WTC11 (cell line): ENCODE data around the gene EIF4E1B. TPM values are rescaled to one million over a fixed set of nuclear protein-coding genes. Genes with fewer than 3 reads are reported as not detected.

Source experiments
- ATAC-seq: fragments of 200-7000 bp; cut with Tn5 transposase; 2 replicates; pipeline ENCODE4 v1.10.0; 2021; ENCODE audit warnings: mild to moderate bottlenecking, moderate library complexity
- CTCF ChIA-PET: fragments of 300-600 bp; sonication (Branson Sonifier 250); formaldehyde crosslinking; loops from one replicate; lab custom pipeline; 2021; ENCODE audit warnings: antibody characterized with exemption; lab: Charles Lee
- POLR2A ChIA-PET: fragments of 350-600 bp; sonication (Branson Sonifier 250); formaldehyde crosslinking; loops from one replicate; lab custom pipeline; 2021; ENCODE audit warnings: antibody characterized with exemption; lab: Charles Lee
- DNase-seq: peaks from one replicate; pipeline ENCODE4 v3.0.0; 2021; ENCODE audit warnings: low spot score
- H3K27ac Mint-ChIP-seq: 2 replicates; pipeline ENCODE4 v1.8.0; 2021; ENCODE audit warnings: mixed read lengths
- H3K27me3 Mint-ChIP-seq: 2 replicates; pipeline ENCODE4 v1.8.0; 2021; ENCODE audit warnings: low read depth, mild to moderate bottlenecking, moderate library complexity, mixed read lengths
- H3K36me3 Mint-ChIP-seq: 2 replicates; pipeline ENCODE4 v1.8.0; 2021; ENCODE audit warnings: mixed read lengths
- H3K4me1 Mint-ChIP-seq: 2 replicates; pipeline ENCODE4 v1.8.0; 2022; ENCODE audit warnings: mixed read lengths
- H3K4me3 Mint-ChIP-seq: 2 replicates; pipeline ENCODE4 v1.8.0; 2021; ENCODE audit warnings: mild to moderate bottlenecking, moderate library complexity, mixed read lengths
- H3K9me3 Mint-ChIP-seq: 2 replicates; pipeline ENCODE4 v1.8.0; 2021; ENCODE audit warnings: mixed read lengths
- ATF6 ChIP-seq: sonication (generic); formaldehyde crosslinking; IDR thresholded peaks from 2 replicates; pipeline ENCODE4 v1.8.1; 2023; ENCODE audit warnings: mild to moderate bottlenecking, missing genetic modification reagents
- CBFB ChIP-seq: sonication (generic); formaldehyde crosslinking; IDR thresholded peaks from 2 replicates; pipeline ENCODE4 v1.8.1; 2022; ENCODE audit warnings: mild to moderate bottlenecking, low read depth, missing genetic modification reagents
- ERG ChIP-seq: fragments of 250-450 bp; sonication (Bioruptor Pico); IDR thresholded peaks from 2 replicates; pipeline ENCODE4 v1.8.0; 2021; ENCODE audit warnings: mild to moderate bottlenecking
- ETV6 ChIP-seq: sonication (generic); formaldehyde crosslinking; IDR thresholded peaks from 2 replicates; pipeline ENCODE4 v1.8.1; 2022; ENCODE audit warnings: mild to moderate bottlenecking, missing genetic modification reagents
- FOXJ3 ChIP-seq: sonication (generic); formaldehyde crosslinking; IDR thresholded peaks from 2 replicates; pipeline ENCODE4 v1.9.0; 2021; ENCODE audit warnings: missing genetic modification reagents, mild to moderate bottlenecking, borderline replicate concordance
- FOXP1 ChIP-seq: sonication (generic); formaldehyde crosslinking; IDR thresholded peaks from 2 replicates; pipeline ENCODE4 v1.8.0; 2022; ENCODE audit warnings: missing genetic modification reagents, mild to moderate bottlenecking, moderate library complexity, borderline replicate concordance
- GRHL2 ChIP-seq: fragments of 250-450 bp; sonication (Bioruptor Pico); IDR thresholded peaks from 2 replicates; pipeline ENCODE4 v1.8.0; 2022; ENCODE audit warnings: mild to moderate bottlenecking, moderate library complexity; ENCODE audit not compliant: insufficient replicate concordance, severe bottlenecking
- HMGA2 ChIP-seq: fragments of 250-450 bp; sonication (Bioruptor Pico); IDR thresholded peaks from 2 replicates; pipeline ENCODE4 v1.4.0; 2021; ENCODE audit warnings: mild to moderate bottlenecking, moderate library complexity
- IRF2 ChIP-seq: sonication (generic); formaldehyde crosslinking; IDR thresholded peaks from 2 replicates; pipeline ENCODE4 v1.8.0; 2022; ENCODE audit warnings: low read depth, missing genetic modification reagents, borderline replicate concordance
- JUN ChIP-seq: sonication (generic); formaldehyde crosslinking; IDR thresholded peaks from 2 replicates; pipeline ENCODE4 v1.8.0; 2023; ENCODE audit warnings: mild to moderate bottlenecking, missing genetic modification reagents
- KAT7 ChIP-seq: sonication (generic); formaldehyde crosslinking; IDR thresholded peaks from 2 replicates; pipeline ENCODE4 v1.8.1; 2023; ENCODE audit warnings: missing genetic modification reagents, mild to moderate bottlenecking, borderline replicate concordance
- MXD4 ChIP-seq: fragments of 250-450 bp; sonication (Bioruptor Pico); IDR thresholded peaks from 2 replicates; pipeline ENCODE4 v1.8.0; 2021; ENCODE audit warnings: mild to moderate bottlenecking, moderate library complexity, borderline replicate concordance
- NFATC4 ChIP-seq: fragments of 250-450 bp; sonication (Bioruptor Pico); IDR thresholded peaks from 2 replicates; pipeline ENCODE4 v1.9.0; 2021; ENCODE audit warnings: mild to moderate bottlenecking
- PRRX2 ChIP-seq: fragments of 250-450 bp; sonication (Bioruptor Pico); IDR thresholded peaks from 2 replicates; pipeline ENCODE4 v1.8.0; 2021; ENCODE audit warnings: mild to moderate bottlenecking
- SMAD3 ChIP-seq: sonication (generic); formaldehyde crosslinking; IDR thresholded peaks from 2 replicates; pipeline ENCODE4 v1.8.0; 2022; ENCODE audit warnings: missing genetic modification reagents, mild to moderate bottlenecking, borderline replicate concordance
- SMAD4 ChIP-seq: sonication (generic); formaldehyde crosslinking; IDR thresholded peaks from 2 replicates; pipeline ENCODE4 v1.8.0; 2022; ENCODE audit warnings: mild to moderate bottlenecking, missing genetic modification reagents
- ZBTB43 ChIP-seq: sonication (generic); formaldehyde crosslinking; IDR thresholded peaks from 2 replicates; pipeline ENCODE4 v1.8.1; 2023; ENCODE audit warnings: mild to moderate bottlenecking, missing genetic modification reagents
- ZNF232 ChIP-seq: sonication (generic); formaldehyde crosslinking; IDR thresholded peaks from 2 replicates; pipeline ENCODE4 v1.8.0; 2022; ENCODE audit warnings: mild to moderate bottlenecking, missing genetic modification reagents
- ZNF263 ChIP-seq: sonication (generic); formaldehyde crosslinking; IDR thresholded peaks from 2 replicates; pipeline ENCODE4 v1.8.1; 2022; ENCODE audit warnings: low read depth, mild to moderate bottlenecking, moderate library complexity, missing genetic modification reagents
- ZNF396 ChIP-seq: fragments of 250-450 bp; sonication (Bioruptor Pico); IDR thresholded peaks from 2 replicates; pipeline ENCODE4 v1.8.0; 2021; ENCODE audit warnings: mild to moderate bottlenecking, moderate library complexity, borderline replicate concordance
- ZNF512 ChIP-seq: sonication (generic); formaldehyde crosslinking; IDR thresholded peaks from 2 replicates; pipeline ENCODE4 v1.8.1; 2022; ENCODE audit warnings: missing genetic modification reagents, borderline replicate concordance
- total RNA-seq: library from RNA; stranded (reverse); gene quantifications from 3 replicates; pipeline ENCODE4 v1.2.3, GENCODE V29; 2021
- TF ChIP-seq, protein P1 (sequence below): sonication (generic); formaldehyde crosslinking; IDR thresholded peaks from 2 replicates; pipeline ENCODE4 v1.8.1; 2022; ENCODE audit warnings: low read depth, mild to moderate bottlenecking, moderate library complexity, missing genetic modification reagents, borderline replicate concordance
- TF ChIP-seq, protein P2 (sequence below): sonication (generic); formaldehyde crosslinking; IDR thresholded peaks from 2 replicates; pipeline ENCODE4 v1.8.1; 2022; ENCODE audit warnings: low read depth, missing genetic modification reagents, borderline replicate concordance

Gene EIF4E1B
- total RNA-seq, 1 experiment from 2014 or later: 0.74 TPM

GRCh38 chr5:176682016-176682531 lies 51.6 kb downstream of the EIF4E1B start:
- Mint-ChIP-seq H3K27ac (no peak overlapping the region), H3K4me1 (peaks cover 7% of the 10 kb centered on the region), H3K9me3 (peaks cover 7% of the 10 kb centered on the region), H3K36me3 (peaks cover 4% of the 10 kb centered on the region), H3K4me3 (no peak overlapping the region), H3K27me3 (peaks cover 6% of the 10 kb centered on the region)
- DNase-seq (no peak), ATAC-seq (no peak)
- POLR2A ChIA-PET: no interaction called here
- TF ChIP-seq ZNF232 (CRISPR knock-in tag): no peak
- TF ChIP-seq, protein P1, sequence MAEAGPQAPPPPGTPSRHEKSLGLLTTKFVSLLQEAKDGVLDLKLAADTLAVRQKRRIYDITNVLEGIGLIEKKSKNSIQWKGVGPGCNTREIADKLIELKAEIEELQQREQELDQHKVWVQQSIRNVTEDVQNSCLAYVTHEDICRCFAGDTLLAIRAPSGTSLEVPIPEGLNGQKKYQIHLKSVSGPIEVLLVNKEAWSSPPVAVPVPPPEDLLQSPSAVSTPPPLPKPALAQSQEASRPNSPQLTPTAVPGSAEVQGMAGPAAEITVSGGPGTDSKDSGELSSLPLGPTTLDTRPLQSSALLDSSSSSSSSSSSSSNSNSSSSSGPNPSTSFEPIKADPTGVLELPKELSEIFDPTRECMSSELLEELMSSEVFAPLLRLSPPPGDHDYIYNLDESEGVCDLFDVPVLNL (CRISPR knock-in tag): no peak
- no peak for TF ChIP-seq ERG (CRISPR knock-in tag)
- TF ChIP-seq ETV6 (CRISPR knock-in tag): no peak
- TF ChIP-seq PRRX2 (CRISPR knock-in tag): no peak
- no peak for TF ChIP-seq NFATC4 (CRISPR knock-in tag)
- no peak for TF ChIP-seq IRF2 (CRISPR knock-in tag)
- no peak for TF ChIP-seq MXD4
- TF ChIP-seq HMGA2 (CRISPR knock-in tag): no peak
- TF ChIP-seq FOXP1 (CRISPR knock-in tag): no peak
- TF ChIP-seq, protein P2, sequence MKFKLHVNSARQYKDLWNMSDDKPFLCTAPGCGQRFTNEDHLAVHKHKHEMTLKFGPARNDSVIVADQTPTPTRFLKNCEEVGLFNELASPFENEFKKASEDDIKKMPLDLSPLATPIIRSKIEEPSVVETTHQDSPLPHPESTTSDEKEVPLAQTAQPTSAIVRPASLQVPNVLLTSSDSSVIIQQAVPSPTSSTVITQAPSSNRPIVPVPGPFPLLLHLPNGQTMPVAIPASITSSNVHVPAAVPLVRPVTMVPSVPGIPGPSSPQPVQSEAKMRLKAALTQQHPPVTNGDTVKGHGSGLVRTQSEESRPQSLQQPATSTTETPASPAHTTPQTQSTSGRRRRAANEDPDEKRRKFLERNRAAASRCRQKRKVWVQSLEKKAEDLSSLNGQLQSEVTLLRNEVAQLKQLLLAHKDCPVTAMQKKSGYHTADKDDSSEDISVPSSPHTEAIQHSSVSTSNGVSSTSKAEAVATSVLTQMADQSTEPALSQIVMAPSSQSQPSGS (CRISPR knock-in tag): no peak
- no peak for TF ChIP-seq JUN (CRISPR knock-in tag)
- no peak for TF ChIP-seq ZNF263 (CRISPR knock-in tag)
- CTCF ChIA-PET: interaction anchor here (1.6 to 5.6 kb wide), 4 partner anchors 12 to 135 kb away, joined by 3 to 55 read pairs (median 9); no protein-coding TSS in a partner anchor

DNA sequence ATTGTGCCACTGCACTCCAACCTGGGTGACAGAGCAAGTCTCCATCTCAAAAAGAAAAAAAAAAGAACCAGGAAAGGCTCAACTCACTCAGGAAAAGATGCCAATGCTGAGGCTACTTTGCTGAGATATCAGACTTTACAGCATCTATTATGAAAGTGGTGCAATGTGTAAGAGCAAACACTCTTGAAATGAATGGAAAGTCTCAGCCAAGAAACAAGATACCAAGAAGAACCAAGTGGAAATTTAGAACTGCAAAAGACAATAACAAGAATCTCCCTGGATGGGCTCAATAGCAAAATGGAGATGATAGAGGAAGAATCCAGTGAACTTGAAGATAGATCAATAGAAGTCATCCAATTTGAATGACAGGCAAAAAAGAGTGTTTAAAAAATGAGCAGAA lies 54.5 kb downstream of the EIF4E1B start:
- ChIA-PET POLR2A (no interaction called here), CTCF (interaction anchor here (2.5 kb wide), 1 partner anchor 24 kb away, joined by 15 read pairs; no protein-coding TSS in a partner anchor)
- ATAC-seq (no peak), DNase-seq (no peak)
- no peaks in the 10 kb centered on the region; the same call in none of the 2 replicates for H3K27me3 Mint-ChIP-seq
- H3K4me3 Mint-ChIP-seq: no peak overlapping the region
- peaks cover 4% of the 10 kb centered on the region for H3K36me3 Mint-ChIP-seq
- H3K4me1 Mint-ChIP-seq: peaks cover 24% of the 10 kb centered on the region
- H3K27ac Mint-ChIP-seq: no peak overlapping the region
- H3K9me3 Mint-ChIP-seq: peaks cover 7% of the 10 kb centered on the region
- TF ChIP-seq ZNF396 (no peak), JUN (CRISPR knock-in tag) (no peak), GRHL2 (no peak), CBFB (no peak), KAT7 (CRISPR knock-in tag) (no peak), ZBTB43 (CRISPR knock-in tag) (no peak), ZNF263 (CRISPR knock-in tag) (no peak), SMAD4 (CRISPR knock-in tag) (no peak), MXD4 (no peak), ZNF232 (CRISPR knock-in tag) (no peak), FOXJ3 (CRISPR knock-in tag) (no peak), ZNF512 (no peak), SMAD3 (no peak), ATF6 (CRISPR knock-in tag) (no peak)
- TF ChIP-seq, protein P1 (CRISPR knock-in tag): no peak
